Endothelial cell of umbilical vein (primary cell): ENCODE data around the gene SKAP1. TPM values are rescaled to one million over a fixed set of nuclear protein-coding genes. Genes with fewer than 3 reads are reported as not detected.

Experiments
- BruUV-seq: library from RNA; stranded (reverse); fragments of 400-500 nt; replicated peaks from 2 replicates; lab custom pipeline; 2021; lab: Mats Ljungman, UMichigan
- CTCF ChIA-PET: fragments of 300-600, 350-600 bp; sonication (Branson Sonifier 250); formaldehyde crosslinking; loops from one replicate; lab custom pipeline; 2021; ENCODE audit warnings: antibody characterized with exemption, inconsistent platforms; lab: Charles Lee
- POLR2A ChIA-PET: fragments of 300-600, 350-600 bp; sonication (Branson Sonifier 250); formaldehyde crosslinking; loops from one replicate; lab custom pipeline; 2021; ENCODE audit warnings: antibody characterized with exemption, inconsistent platforms; lab: Charles Lee
- DNase-seq: peaks from one replicate; pipeline ENCODE4 v3.0.0-alpha.2; 2011; ENCODE audit warnings: low read depth, low spot score
- FAIRE-seq: peaks from 2 replicates; lab custom pipeline; 2011; peaks lifted over from hg19 to GRCh38; lab: Jason Lieb, UNC
- H2AFZ ChIP-seq: 2 replicates; pipeline ENCODE4 v1.6.0; 2012; ENCODE audit warnings: low read depth, low read length, control low read depth, inconsistent platforms
- H3K27ac ChIP-seq: 2 replicates; pipeline ENCODE4 v1.5.1; 2011; ENCODE audit warnings: low read depth, mild to moderate bottlenecking, control low read depth, low read length, moderate library complexity; ENCODE audit not compliant: insufficient read depth
- H3K27me3 ChIP-seq, 2 experiments: 2 replicates each; pipeline versions ENCODE4 v1.6.0 to v1.6.1; 2011; ENCODE audit warnings: low read length in 2 of 2, mixed read lengths in 1 of 2; ENCODE audit not compliant: control insufficient read depth in 2 of 2, insufficient read depth in 2 of 2
- H3K36me3 ChIP-seq, 2 experiments: 2 replicates in 1 of 2; 3 replicates in 1 of 2; pipeline ENCODE4 v1.5.1; 2011; ENCODE audit warnings: low read length in 2 of 2, mild to moderate bottlenecking in 1 of 2, moderate library complexity in 1 of 2; ENCODE audit not compliant: control insufficient read depth in 2 of 2, insufficient read depth in 2 of 2; ENCODE audit errors: extremely low read depth in 1 of 2
- H3K4me1 ChIP-seq: 3 replicates; pipeline ENCODE4 v1.5.1; 2011; ENCODE audit warnings: mild to moderate bottlenecking, low read length; ENCODE audit not compliant: control insufficient read depth, insufficient read depth; ENCODE audit errors: extremely low read depth
- H3K4me2 ChIP-seq: 2 replicates; pipeline ENCODE4 v1.6.1; 2011; ENCODE audit warnings: low read length, control low read depth, mixed read lengths; ENCODE audit not compliant: insufficient read depth
- H3K4me3 ChIP-seq, 3 experiments: fragments of 200-600 bp in 1 of 3; sonication (generic), shearing (Covaris generic) in 1 of 3; replicated peaks in 1 of 3; 2 replicates each; pipeline ENCODE4 v1.5.1; 2011 to 2016; ENCODE audit warnings: control low read depth in 3 of 3, low read length in 3 of 3, mild to moderate bottlenecking in 2 of 3, inconsistent platforms in 1 of 3, low read depth in 1 of 3, moderate library complexity in 1 of 3; ENCODE audit not compliant: insufficient read depth in 1 of 3
- H3K79me2 ChIP-seq: 2 replicates; pipeline ENCODE4 v1.6.0; 2012; ENCODE audit warnings: low read length, inconsistent platforms; ENCODE audit not compliant: control insufficient read depth, insufficient read depth
- H3K9ac ChIP-seq: replicated peaks from 2 replicates; pipeline ENCODE3; 2011; ENCODE audit warnings: low read length, control low read depth; ENCODE audit not compliant: insufficient read depth; ENCODE audit errors: extremely low read depth
- H3K9me1 ChIP-seq: replicated peaks from 3 replicates; pipeline ENCODE4 v1.6.0; 2011; ENCODE audit warnings: mild to moderate bottlenecking, low read length; ENCODE audit not compliant: control insufficient read depth, insufficient read depth; ENCODE audit errors: extremely low read depth
- H3K9me3 ChIP-seq: replicated peaks from 2 replicates; pipeline ENCODE4 v1.5.1; 2012; ENCODE audit warnings: low read length, inconsistent platforms; ENCODE audit not compliant: control insufficient read depth, insufficient read depth
- H4K20me1 ChIP-seq: replicated peaks from 2 replicates; pipeline ENCODE3; 2011; ENCODE audit warnings: mild to moderate bottlenecking, low read length; ENCODE audit not compliant: control insufficient read depth, insufficient read depth; ENCODE audit errors: extremely low read depth
- EZH2 ChIP-seq: IDR thresholded peaks from 2 replicates; pipeline ENCODE4 v1.6.1; 2012; ENCODE audit warnings: borderline replicate concordance, low read depth, mild to moderate bottlenecking, moderate library complexity, low read length, inconsistent platforms; ENCODE audit not compliant: severe bottlenecking
- FOS ChIP-seq: IDR thresholded peaks from 2 replicates; pipeline ENCODE4 v1.6.1; 2011; ENCODE audit warnings: mild to moderate bottlenecking, low read length, moderate library complexity, borderline replicate concordance; ENCODE audit not compliant: insufficient read depth
- GATA2 ChIP-seq: IDR thresholded peaks from 2 replicates; pipeline ENCODE4 v1.7.0; 2011; ENCODE audit warnings: low read depth, mild to moderate bottlenecking, moderate library complexity, mixed read lengths, low read length; ENCODE audit not compliant: insufficient read length, insufficient read depth
- JUN ChIP-seq: IDR thresholded peaks from 2 replicates; pipeline ENCODE4 v1.6.1; 2011; ENCODE audit warnings: borderline replicate concordance, low read depth; ENCODE audit not compliant: insufficient read length, insufficient read depth
- MYC ChIP-seq: IDR thresholded peaks from one replicate; pipeline ENCODE4 v1.6.1; 2011; ENCODE audit warnings: mild to moderate bottlenecking, low read depth, low read length
- POLR2A ChIP-seq: IDR thresholded peaks from 2 replicates; pipeline ENCODE4 v1.6.1; 2012; ENCODE audit warnings: low read depth, mild to moderate bottlenecking, control low read depth, low read length
- POLR2AphosphoS5 ChIP-seq: IDR thresholded peaks from 2 replicates; pipeline ENCODE4 v1.6.1; 2012; ENCODE audit warnings: low read depth, mild to moderate bottlenecking, control low read depth, low read length, moderate library complexity; ENCODE audit not compliant: insufficient read depth
- dilution Hi-C: fragments of 300-500 bp; cut with MboI; formaldehyde crosslinking; loops from one replicate; pipeline ENCODE4 v1.15.0; 2019; ENCODE audit warnings: low sequenced_read_pairs; ENCODE audit not compliant: extremely low pct_ligation_motif_present
- intact Hi-C: fragments of 100-400 bp; cut with micrococcal nuclease; formaldehyde crosslinking; loops from one replicate; pipeline ENCODE4 v1.10.0; 2022
- polyA plus RNA-seq, 4 experiments: library from polyadenylated mRNA; depleted of rRNA in 3 of 4; stranded (reverse) in 3 of 4; unstranded in 1 of 4; fragments of >200 nt; gene quantifications; 2 replicates each; pipeline versions ENCODE4 v1.2.1 to v1.2.3, GENCODE V29; 2011 to 2012; ENCODE audit warnings: missing spikeins in 1 of 4
- total RNA-seq: library from RNA; stranded (reverse); gene quantifications from 2 replicates; pipeline ENCODE4 v1.2.3, GENCODE V29; 2021
- TF ChIP-seq, protein P1 (sequence below): IDR thresholded peaks from 2 replicates; pipeline ENCODE4 v1.6.1; 2011; ENCODE audit not compliant: insufficient read depth, insufficient read length
- TF ChIP-seq, protein P2 (sequence below), 2 donors: IDR thresholded peaks; 1 replicate in 1 of 2; 2 replicates in 1 of 2; pipeline ENCODE4 v1.5.1; 2011; ENCODE audit warnings: low read length in 2 of 2, mild to moderate bottlenecking in 2 of 2, moderate library complexity in 2 of 2, control low read depth in 1 of 2, inconsistent platforms in 1 of 2, low read depth in 1 of 2; ENCODE audit not compliant: insufficient read depth in 1 of 2; ENCODE audit errors: extremely low read depth in 1 of 2

SKAP1 gene
- total and polyA plus RNA-seq, 2 donors (not counting 3 experiments of a cell fraction or from before 2014, with no cell fraction given), result 0.75 TPM; not detected in 1

DNA sequence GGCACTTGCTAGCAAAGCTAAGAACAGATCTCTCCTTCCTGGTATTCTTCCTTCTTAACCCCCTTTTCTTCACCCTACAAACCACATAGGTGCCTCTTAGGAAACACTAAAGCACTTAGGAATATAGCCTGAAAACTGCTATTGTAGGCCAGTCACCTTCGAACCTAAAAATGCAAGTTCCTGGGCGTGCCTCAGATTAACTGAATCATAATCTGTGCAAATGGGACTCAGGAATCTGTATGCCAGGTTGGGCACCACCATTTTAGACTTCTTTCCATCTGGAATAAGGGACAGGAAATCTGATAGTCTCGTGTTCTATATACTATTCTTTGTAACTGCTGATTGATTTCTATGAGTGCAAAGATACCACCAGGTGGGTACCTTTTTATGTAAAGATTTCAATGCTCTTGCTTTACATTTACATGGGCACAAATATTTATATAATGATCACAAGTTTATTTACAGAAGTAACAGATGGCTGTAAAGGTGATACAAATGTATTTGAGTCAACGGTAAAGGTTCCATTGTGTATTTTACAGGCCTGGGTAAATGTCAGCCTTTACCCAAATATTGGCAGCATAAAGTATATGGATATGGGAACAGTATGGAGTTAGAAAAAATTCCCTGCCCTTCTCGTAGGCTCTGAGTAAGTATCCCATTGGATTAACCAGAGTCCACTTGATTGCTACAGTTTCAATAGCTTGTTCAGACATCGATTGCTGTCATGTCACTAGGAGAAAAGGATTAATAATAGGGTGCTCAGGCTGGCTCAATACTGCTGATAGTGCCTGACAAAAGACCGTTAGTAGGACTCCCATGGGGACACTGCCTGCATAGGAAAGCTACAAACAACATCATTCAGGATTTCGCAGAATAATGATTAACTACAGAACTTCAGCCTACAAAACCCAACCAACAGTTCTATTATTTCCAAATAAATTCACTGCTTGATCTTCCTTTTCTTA, 197.7 kb downstream of the SKAP1 start:
- FAIRE-seq, result no peak
- H4K20me1 ChIP-seq, result no peaks in the 10 kb centered on the region
- intact Hi-C loops (no loop called here), dilution Hi-C loops (no loop called here)
- no peak overlapping the region for H3K4me3 ChIP-seq
- ChIA-PET CTCF (interaction anchor here (1.1 to 20.0 kb wide), 4 partner anchors 10 to 109 kb away, joined by 3 to 289 read pairs (median 4); no protein-coding TSS in a partner anchor), POLR2A (no interaction called here)
- H3K79me2 ChIP-seq, result no peaks in the 10 kb centered on the region
- no peaks in the 10 kb centered on the region for H3K9me3 ChIP-seq
- H3K27me3 ChIP-seq, result no peaks in the 10 kb centered on the region
- no TSS peak for BruUV-seq
- no peak overlapping the region for H3K9ac ChIP-seq
- no peak overlapping the region for H3K27ac ChIP-seq
- H3K4me1 ChIP-seq, result peaks cover 20% of the 10 kb centered on the region
- H3K4me2 ChIP-seq, result no peak overlapping the region
- no peak for DNase-seq
- no peak overlapping the region for H2AFZ ChIP-seq
- TF ChIP-seq POLR2A (no peak), GATA2 (no peak), FOS (no peak), EZH2 (no peak), JUN (no peak), POLR2AphosphoS5 (no peak), MYC (no peak)
- TF ChIP-seq, protein P1, sequence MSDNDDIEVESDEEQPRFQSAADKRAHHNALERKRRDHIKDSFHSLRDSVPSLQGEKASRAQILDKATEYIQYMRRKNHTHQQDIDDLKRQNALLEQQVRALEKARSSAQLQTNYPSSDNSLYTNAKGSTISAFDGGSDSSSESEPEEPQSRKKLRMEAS, result no peak
- TF ChIP-seq, protein P2, sequence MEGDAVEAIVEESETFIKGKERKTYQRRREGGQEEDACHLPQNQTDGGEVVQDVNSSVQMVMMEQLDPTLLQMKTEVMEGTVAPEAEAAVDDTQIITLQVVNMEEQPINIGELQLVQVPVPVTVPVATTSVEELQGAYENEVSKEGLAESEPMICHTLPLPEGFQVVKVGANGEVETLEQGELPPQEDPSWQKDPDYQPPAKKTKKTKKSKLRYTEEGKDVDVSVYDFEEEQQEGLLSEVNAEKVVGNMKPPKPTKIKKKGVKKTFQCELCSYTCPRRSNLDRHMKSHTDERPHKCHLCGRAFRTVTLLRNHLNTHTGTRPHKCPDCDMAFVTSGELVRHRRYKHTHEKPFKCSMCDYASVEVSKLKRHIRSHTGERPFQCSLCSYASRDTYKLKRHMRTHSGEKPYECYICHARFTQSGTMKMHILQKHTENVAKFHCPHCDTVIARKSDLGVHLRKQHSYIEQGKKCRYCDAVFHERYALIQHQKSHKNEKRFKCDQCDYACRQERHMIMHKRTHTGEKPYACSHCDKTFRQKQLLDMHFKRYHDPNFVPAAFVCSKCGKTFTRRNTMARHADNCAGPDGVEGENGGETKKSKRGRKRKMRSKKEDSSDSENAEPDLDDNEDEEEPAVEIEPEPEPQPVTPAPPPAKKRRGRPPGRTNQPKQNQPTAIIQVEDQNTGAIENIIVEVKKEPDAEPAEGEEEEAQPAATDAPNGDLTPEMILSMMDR (IDR thresholded peaks at IDR 0.05; ENCODE audit: extremely low read depth in 1 of 2, insufficient read depth in 1 of 2, low read depth in 1 of 2, low read length in 2 of 2), result no peak
- no peaks in the 10 kb centered on the region for H3K36me3 ChIP-seq
- no peaks in the 10 kb centered on the region for H3K9me1 ChIP-seq
